H1 (cell line): ENCODE measurements around the gene COMMD1. TPM values are rescaled to one million over a fixed set of nuclear protein-coding genes. Genes with fewer than 3 reads are reported as not detected.

Experiments
- CTCF ChIA-PET: fragments of 300-600 bp; sonication (Branson Sonifier 250); formaldehyde crosslinking; loops from one replicate; lab custom pipeline; 2021; ENCODE audit not compliant: partially characterized antibody; lab: Charles Lee
- POLR2A ChIA-PET: fragments of 300-600 bp; sonication (Branson Sonifier 250); formaldehyde crosslinking; loops from one replicate; lab custom pipeline; 2021; ENCODE audit warnings: inconsistent platforms; ENCODE audit not compliant: partially characterized antibody; lab: Charles Lee
- DNase-seq, 2 experiments: peaks; one replicate each; pipeline versions ENCODE4 v3.0.0 to v3.0.0-alpha.2; 2010 to 2022; ENCODE audit warnings: low spot score in 2 of 2, low read depth in 1 of 2, mixed read lengths in 1 of 2
- FAIRE-seq: peaks from 2 replicates; lab custom pipeline; 2011; peaks lifted over from hg19 to GRCh38; lab: Jason Lieb, UNC
- H2AFZ ChIP-seq: 2 replicates; pipeline ENCODE4 v1.8.1; 2012; ENCODE audit warnings: low read length, inconsistent platforms
- H2AK5ac ChIP-seq: 2 replicates; pipeline ENCODE4 v1.6.1; 2013; ENCODE audit warnings: low read depth, low read length
- H2BK120ac ChIP-seq: replicated peaks from 2 replicates; pipeline ENCODE3; 2013; ENCODE audit warnings: low read depth, low read length, inconsistent platforms
- H2BK12ac ChIP-seq: 2 replicates; pipeline ENCODE4 v1.6.1; 2013; ENCODE audit warnings: low read depth, low read length
- H2BK15ac ChIP-seq: 2 replicates; pipeline ENCODE4 v1.6.1; 2013; ENCODE audit warnings: low read length
- H2BK20ac ChIP-seq: 2 replicates; pipeline ENCODE4 v1.6.1; 2013; ENCODE audit warnings: low read length
- H2BK5ac ChIP-seq: 2 replicates; pipeline ENCODE4 v1.6.1; 2013; ENCODE audit warnings: low read depth, low read length
- H3K14ac ChIP-seq: 2 replicates; pipeline ENCODE4 v1.6.1; 2013; ENCODE audit warnings: inconsistent platforms; ENCODE audit not compliant: insufficient read length
- H3K18ac ChIP-seq: 2 replicates; pipeline ENCODE4 v1.6.1; 2013; ENCODE audit warnings: low read length; ENCODE audit errors: extremely low read depth
- H3K23ac ChIP-seq: 2 replicates; pipeline ENCODE4 v1.6.1; 2013; ENCODE audit warnings: inconsistent platforms; ENCODE audit not compliant: insufficient read length
- H3K23me2 ChIP-seq: 2 replicates; pipeline ENCODE4 v1.6.1; 2013; ENCODE audit warnings: low read depth, low read length
- H3K27ac ChIP-seq: 2 replicates; pipeline ENCODE4 v1.6.1; 2011; ENCODE audit warnings: low read depth, low read length, inconsistent platforms
- H3K27me3 ChIP-seq, 4 experiments: replicated peaks in 1 of 4; 1 replicate in 1 of 4; 2 replicates in 3 of 4; pipeline versions ENCODE4 v1.6.1 to v1.8.1; 2011 to 2013; ENCODE audit warnings: low read length in 3 of 4, mild to moderate bottlenecking in 3 of 4, inconsistent platforms in 2 of 4, mixed read lengths in 2 of 4, moderate library complexity in 1 of 4; ENCODE audit not compliant: control insufficient read depth in 3 of 4, insufficient read depth in 3 of 4; ENCODE audit errors: extremely low read depth in 1 of 4
- H3K36me3 ChIP-seq, 4 experiments: 2 replicates each; pipeline versions ENCODE4 v1.6.1 to v1.8.1; 2011 to 2013; ENCODE audit warnings: mild to moderate bottlenecking in 4 of 4, low read length in 3 of 4, moderate library complexity in 2 of 4, control low read depth in 1 of 4, inconsistent platforms in 1 of 4; ENCODE audit not compliant: insufficient read depth in 4 of 4, control insufficient read depth in 2 of 4
- H3K4ac ChIP-seq: replicated peaks from 2 replicates; pipeline ENCODE3; 2013; ENCODE audit warnings: low read length, low read depth, mixed read lengths, inconsistent platforms; ENCODE audit not compliant: insufficient read length
- H3K4me1 ChIP-seq, 4 experiments: replicated peaks in 1 of 4; 1 replicate in 1 of 4; 2 replicates in 3 of 4; pipeline versions ENCODE4 v1.6.1 to v1.8.1; 2011 to 2013; ENCODE audit warnings: low read length in 3 of 4, inconsistent platforms in 2 of 4, mixed read lengths in 1 of 4; ENCODE audit not compliant: insufficient read depth in 4 of 4, control insufficient read depth in 3 of 4
- H3K4me2 ChIP-seq, 2 experiments: 2 replicates each; pipeline versions ENCODE4 v1.6.1 to v1.8.1; 2011 to 2013; ENCODE audit warnings: low read depth in 2 of 2, low read length in 2 of 2, control low read depth in 1 of 2, inconsistent platforms in 1 of 2, mild to moderate bottlenecking in 1 of 2; ENCODE audit not compliant: insufficient read depth in 1 of 2
- H3K4me3 ChIP-seq, 4 experiments: fragments of 200-600, 300-600 bp in 1 of 4; sonication (generic), shearing (Covaris generic), sonication (Bioruptor Twin) in 1 of 4; 2 replicates each; pipeline versions ENCODE4 v1.5.1 to v1.8.1; 2011 to 2016; ENCODE audit warnings: low read length in 4 of 4, low read depth in 3 of 4, control low read depth in 2 of 4, inconsistent platforms in 2 of 4, mild to moderate bottlenecking in 2 of 4, mixed read lengths in 1 of 4, moderate library complexity in 1 of 4; ENCODE audit not compliant: insufficient read depth in 2 of 4; ENCODE audit errors: extremely low read depth in 1 of 4
- H3K56ac ChIP-seq: replicated peaks from 2 replicates; pipeline ENCODE3; 2013; ENCODE audit warnings: low read depth, mild to moderate bottlenecking, mixed read lengths, low read length, inconsistent platforms; ENCODE audit not compliant: insufficient read length
- H3K79me1 ChIP-seq: 2 replicates; pipeline ENCODE4 v1.6.1; 2013; ENCODE audit warnings: low read depth, low read length, control low read depth
- H3K79me2 ChIP-seq, 2 experiments: 2 replicates each; pipeline versions ENCODE4 v1.6.1 to v1.8.1; 2012 to 2013; ENCODE audit warnings: low read length in 2 of 2, mild to moderate bottlenecking in 2 of 2, inconsistent platforms in 1 of 2; ENCODE audit not compliant: insufficient read depth in 2 of 2, control insufficient read depth in 1 of 2
- H3K9ac ChIP-seq, 4 experiments: replicated peaks in 1 of 4; 1 replicate in 1 of 4; 2 replicates in 3 of 4; pipeline versions ENCODE4 v1.6.1 to v1.8.1; 2011 to 2013; ENCODE audit warnings: low read depth in 3 of 4, low read length in 3 of 4, control low read depth in 2 of 4, mild to moderate bottlenecking in 2 of 4, moderate library complexity in 2 of 4, inconsistent platforms in 1 of 4; ENCODE audit errors: extremely low read depth in 1 of 4
- H3K9me3 ChIP-seq, 2 experiments: 2 replicates each; pipeline versions ENCODE4 v1.6.1 to v1.8.1; 2012 to 2013; ENCODE audit warnings: mild to moderate bottlenecking in 2 of 2, moderate library complexity in 2 of 2, control low read depth in 1 of 2, inconsistent platforms in 1 of 2, low read depth in 1 of 2, low read length in 1 of 2, mixed read lengths in 1 of 2; ENCODE audit not compliant: insufficient read depth in 2 of 2
- H4K20me1 ChIP-seq, 2 experiments: replicated peaks in 1 of 2; 2 replicates each; pipeline versions ENCODE3 to v1.8.1; 2011 to 2013; ENCODE audit warnings: inconsistent platforms in 2 of 2, low read length in 2 of 2, mild to moderate bottlenecking in 1 of 2; ENCODE audit not compliant: insufficient read depth in 2 of 2, control insufficient read depth in 1 of 2
- H4K5ac ChIP-seq: 2 replicates; pipeline ENCODE4 v1.6.1; 2013; ENCODE audit warnings: low read length, low read depth, mixed read lengths, inconsistent platforms; ENCODE audit not compliant: insufficient read length
- H4K8ac ChIP-seq: 2 replicates; pipeline ENCODE4 v1.8.0; 2013; ENCODE audit warnings: mild to moderate bottlenecking, moderate library complexity, low read length, inconsistent platforms; ENCODE audit not compliant: insufficient read depth; ENCODE audit errors: extremely low read depth
- H4K91ac ChIP-seq: replicated peaks from 2 replicates; pipeline ENCODE3; 2013; ENCODE audit warnings: low read length, mixed read lengths, inconsistent platforms; ENCODE audit not compliant: insufficient read length
- CBX8 ChIP-seq: fragments of 300-800, 300-1000 bp; sonication (generic); IDR thresholded peaks from 2 replicates; pipeline ENCODE4 v1.7.1; 2016; ENCODE audit warnings: low read depth, low read length, borderline replicate concordance
- CREB1 ChIP-seq: IDR thresholded peaks from 2 replicates; pipeline ENCODE4 v1.6.1; 2012; ENCODE audit warnings: inconsistent platforms
- GTF2F1 ChIP-seq: IDR thresholded peaks from 2 replicates; pipeline ENCODE4 v1.6.1; 2012; ENCODE audit warnings: low read depth, low read length, improper control_type of control experiment, borderline replicate concordance
- KDM4A ChIP-seq: IDR thresholded peaks from one replicate; pipeline ENCODE4 v1.7.1; 2012; ENCODE audit warnings: low read depth, mild to moderate bottlenecking, moderate library complexity, low read length, inconsistent platforms; ENCODE audit not compliant: severe bottlenecking
- MAX ChIP-seq: IDR thresholded peaks from 2 replicates; pipeline ENCODE4 v1.6.1; 2012; ENCODE audit warnings: inconsistent platforms
- NANOG ChIP-seq: IDR thresholded peaks from 2 replicates; pipeline ENCODE4 v1.6.1; 2011; ENCODE audit warnings: low read length, low read depth, mild to moderate bottlenecking, inconsistent platforms; ENCODE audit not compliant: insufficient read depth, poor library complexity, severe bottlenecking
- POLR2A ChIP-seq, 2 experiments: IDR thresholded peaks; 1 replicate in 1 of 2; 2 replicates in 1 of 2; pipeline ENCODE4 v1.6.1; 2011; ENCODE audit warnings: low read depth in 2 of 2, low read length in 2 of 2, mild to moderate bottlenecking in 2 of 2; ENCODE audit errors: control extremely low read depth in 1 of 2
- RAD21 ChIP-seq, 2 experiments: IDR thresholded peaks in 1 of 2; conservative IDR thresholded peaks in 1 of 2; 2 replicates each; pipeline ENCODE4 v1.6.1; 2011; ENCODE audit warnings: low read depth in 2 of 2, low read length in 2 of 2, improper control_type of control experiment in 1 of 2, inconsistent platforms in 1 of 2, mild to moderate bottlenecking in 1 of 2, moderate library complexity in 1 of 2
- RBBP5 ChIP-seq: IDR thresholded peaks from 2 replicates; pipeline ENCODE4 v1.7.1; 2012; ENCODE audit warnings: low read depth, mild to moderate bottlenecking, inconsistent platforms, low read length, moderate library complexity, borderline replicate concordance
- SP4 ChIP-seq: IDR thresholded peaks from 2 replicates; pipeline ENCODE4 v1.6.1; 2012; ENCODE audit warnings: low read length, inconsistent platforms
- SRF ChIP-seq: IDR thresholded peaks from 2 replicates; pipeline ENCODE4 v1.6.1; 2011; ENCODE audit warnings: mild to moderate bottlenecking, low read depth, low read length, moderate library complexity
- TAF1 ChIP-seq: IDR thresholded peaks from 2 replicates; pipeline ENCODE4 v1.6.1; 2011; ENCODE audit warnings: mild to moderate bottlenecking, low read depth, low read length
- TCF12 ChIP-seq: IDR thresholded peaks from 2 replicates; pipeline ENCODE4 v1.6.1; 2011; ENCODE audit warnings: low read depth, mild to moderate bottlenecking, low read length
- ZNF274 ChIP-seq: IDR thresholded peaks from 2 replicates; pipeline ENCODE4 v1.7.0; 2012; ENCODE audit warnings: low read length, borderline replicate concordance; ENCODE audit errors: extremely low read depth
- WGBS, 2 experiments: shearing (Covaris generic) in 1 of 2; methylation state at CpG; one replicate each; pipeline versions ENCODE4 v1.1.6 to v1.1.7; 2013 to 2015; ENCODE audit warnings: low lambda C conversion rate in 2 of 2, mixed read lengths in 2 of 2, inconsistent platforms in 1 of 2, low coverage in 1 of 2, missing lambda C conversion rate in 1 of 2; ENCODE audit not compliant: insufficient replicate concordance in 2 of 2, insufficient coverage in 1 of 2, insufficient read length in 1 of 2; ENCODE audit errors: extremely low coverage in 1 of 2, missing lambda C conversion rate in 1 of 2; 5-methylcytosine and 5-hydroxymethylcytosine counted together
- polyA plus RNA-seq, 7 experiments: library from polyadenylated mRNA; depleted of rRNA in 3 of 7; stranded (reverse) in 5 of 7; unstranded in 2 of 7; fragments of >200 nt in 5 of 7; fragments of 200-250 nt in 2 of 7; gene quantifications; 1 replicate in 5 of 7; 2 replicates in 1 of 7; 4 replicates in 1 of 7; pipeline versions ENCODE4 v1.2.1 to v1.2.3, GENCODE V29; 2011 to 2013; ENCODE audit warnings: missing spikeins in 2 of 7, mixed read lengths in 2 of 7
- total RNA-seq: library from RNA; stranded (reverse); fragmentation: NEBNext Ultra II Directional; extraction: Animal tissue kit (Norgen Biotek cat#: 25700); gene quantifications from 2 replicates; pipeline ENCODE4 v1.2.1, GENCODE V29; 2021

The COMMD1 gene
- total and polyA plus RNA-seq, 2 of the 8 experiments (the other 6 are each of a cell fraction or from before 2014, with no cell fraction given), result 23.5 to 28.3 TPM

DNA sequence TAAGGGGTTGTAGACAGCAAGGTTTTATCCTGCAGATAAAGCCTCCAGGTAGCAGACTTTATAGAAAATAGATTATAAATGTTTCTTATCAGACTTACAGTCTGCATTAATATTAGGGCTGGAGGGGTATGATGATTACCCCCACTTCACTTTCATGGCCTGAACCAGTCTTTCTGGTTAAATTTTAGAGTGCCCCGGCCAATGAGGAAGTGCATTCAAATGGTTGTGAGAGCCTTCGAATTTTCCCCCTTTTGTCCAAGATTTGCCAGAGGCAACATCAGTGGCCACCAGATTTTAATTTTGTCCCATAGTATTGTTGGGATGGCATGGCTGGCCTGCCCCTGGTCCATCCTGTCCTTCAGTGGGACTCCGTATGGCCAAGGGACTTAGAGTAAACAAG, 31.6 kb downstream of the COMMD1 start:
- no peaks in the 10 kb centered on the region for H3K79me2 ChIP-seq
- H2AK5ac ChIP-seq, result no peak overlapping the region
- H2AFZ ChIP-seq, result no peak overlapping the region
- H4K5ac ChIP-seq, result no peak overlapping the region
- H3K27me3 ChIP-seq, result no peaks in the 10 kb centered on the region
- no peak overlapping the region for H4K91ac ChIP-seq
- no peaks in the 10 kb centered on the region for H4K20me1 ChIP-seq
- no peak overlapping the region for H3K4me3 ChIP-seq
- H3K14ac ChIP-seq, result no peak overlapping the region
- ChIA-PET POLR2A (no interaction called here), CTCF (no interaction called here)
- peaks cover 0 to 2% of the 10 kb centered on the region in 2 experiments; a peak in 1 of 4 replicates for H3K9me3 ChIP-seq
- FAIRE-seq (no peak), DNase-seq (no peak)
- H3K9ac ChIP-seq, result no peak overlapping the region
- H2BK20ac ChIP-seq, result no peak overlapping the region
- H3K4me2 ChIP-seq, result no peak overlapping the region
- no peak overlapping the region for H3K56ac ChIP-seq
- no peaks in the 10 kb centered on the region for H3K4me1 ChIP-seq
- no peak overlapping the region for H2BK5ac ChIP-seq
- no peak overlapping the region for H2BK12ac ChIP-seq
- H3K23ac ChIP-seq, result no peak overlapping the region
- no peak overlapping the region for H3K4ac ChIP-seq
- no peak overlapping the region for H2BK15ac ChIP-seq
- no peak overlapping the region for H3K27ac ChIP-seq
- no peaks in the 10 kb centered on the region for H3K23me2 ChIP-seq
- no peaks in the 10 kb centered on the region; a peak in 2 of 8 replicates for H3K36me3 ChIP-seq
- WGBS, 2 experiments, result 86% methylated on average over 3 of the region's 3 CpGs; no CpG with 5 or more reads in 1 of the 2 experiments
- H4K8ac ChIP-seq, result no peak overlapping the region
- no peak overlapping the region for H2BK120ac ChIP-seq
- H3K79me1 ChIP-seq, result peaks cover 2% of the 10 kb centered on the region; the same call in 1 of the 2 replicates
- no peak overlapping the region for H3K18ac ChIP-seq
- TF ChIP-seq TCF12, result no peak
- TF ChIP-seq CREB1, result no peak
- TF ChIP-seq KDM4A, result no peak
- TF ChIP-seq SP4, result no peak
- no peak for TF ChIP-seq POLR2A (IDR thresholded peaks at IDR 0.05; ENCODE audit: control extremely low read depth in 1 of 2, low read depth in 2 of 2, low read length in 2 of 2)
- no peak for TF ChIP-seq RBBP5
- TF ChIP-seq MAX, result no peak
- no peak for TF ChIP-seq TAF1
- no peak for TF ChIP-seq NANOG
- TF ChIP-seq ZNF274, result no peak
- TF ChIP-seq CBX8, result no peak
- no peak for TF ChIP-seq RAD21 (IDR thresholded peaks at IDR 0.05 in 1 of 2, conservative IDR thresholded peaks at IDR 0.05 in 1 of 2; ENCODE audit: low read depth in 2 of 2, low read length in 2 of 2)
- no peak for TF ChIP-seq GTF2F1
- TF ChIP-seq SRF, result no peak
